HFF-Myc (cell line): ENCODE results near the gene CCDC110.

Source experiments
- DNase-seq: peaks from one replicate; pipeline ENCODE4 v3.0.0-alpha.2; 2011; ENCODE audit warnings: low read depth; ENCODE audit errors: extremely low read depth
- H3K4me3 ChIP-seq: replicated peaks from 2 replicates; pipeline ENCODE4 v1.5.1; 2011; ENCODE audit warnings: low read depth, mild to moderate bottlenecking, control low read depth, low read length
- TF ChIP-seq, protein P1 (sequence below): IDR thresholded peaks from 2 replicates; pipeline ENCODE4 v1.5.1; 2012; ENCODE audit warnings: mild to moderate bottlenecking, low read depth, low read length, control low read depth; ENCODE audit errors: missing control alignments

CCDC110 gene

DNA sequence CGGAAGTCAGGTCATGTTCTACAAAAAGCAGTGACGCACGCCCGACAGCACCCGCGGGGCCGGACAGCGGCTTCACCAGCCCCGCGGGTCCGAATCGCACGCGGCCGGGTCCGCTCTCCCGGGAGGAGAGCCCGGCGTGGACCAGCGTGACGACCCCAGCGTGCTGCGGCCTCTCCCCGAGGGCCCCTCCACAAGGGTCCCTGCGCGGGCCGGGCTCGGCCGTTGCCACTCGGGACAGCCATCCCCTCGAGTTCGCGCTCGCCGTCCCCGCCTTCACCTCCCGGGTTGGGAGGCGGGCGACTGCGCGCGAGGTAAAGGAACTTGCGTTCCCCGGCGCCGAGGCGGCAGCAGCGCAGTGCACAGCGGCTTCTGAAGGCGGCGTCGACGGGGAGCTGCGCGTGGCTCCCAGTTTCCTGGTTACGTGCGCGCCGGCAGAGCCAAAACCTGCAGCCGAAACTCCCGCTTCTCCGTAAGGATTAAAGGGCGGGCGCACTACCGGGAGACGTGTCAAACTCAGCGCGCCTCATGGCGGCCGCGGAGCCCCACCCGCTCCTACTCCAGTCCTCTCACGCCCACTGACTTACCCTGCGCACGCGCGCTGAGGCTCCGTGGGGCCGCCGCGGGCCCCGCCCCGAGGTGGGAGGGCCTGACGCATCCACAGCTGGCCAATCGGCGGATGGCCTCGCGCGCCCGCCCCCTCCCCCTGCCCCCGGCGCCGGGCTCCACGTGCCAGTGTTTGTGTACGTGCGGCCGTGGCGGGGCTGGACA, 75.4 kb downstream of the CCDC110 start:
- TF ChIP-seq, protein P1, sequence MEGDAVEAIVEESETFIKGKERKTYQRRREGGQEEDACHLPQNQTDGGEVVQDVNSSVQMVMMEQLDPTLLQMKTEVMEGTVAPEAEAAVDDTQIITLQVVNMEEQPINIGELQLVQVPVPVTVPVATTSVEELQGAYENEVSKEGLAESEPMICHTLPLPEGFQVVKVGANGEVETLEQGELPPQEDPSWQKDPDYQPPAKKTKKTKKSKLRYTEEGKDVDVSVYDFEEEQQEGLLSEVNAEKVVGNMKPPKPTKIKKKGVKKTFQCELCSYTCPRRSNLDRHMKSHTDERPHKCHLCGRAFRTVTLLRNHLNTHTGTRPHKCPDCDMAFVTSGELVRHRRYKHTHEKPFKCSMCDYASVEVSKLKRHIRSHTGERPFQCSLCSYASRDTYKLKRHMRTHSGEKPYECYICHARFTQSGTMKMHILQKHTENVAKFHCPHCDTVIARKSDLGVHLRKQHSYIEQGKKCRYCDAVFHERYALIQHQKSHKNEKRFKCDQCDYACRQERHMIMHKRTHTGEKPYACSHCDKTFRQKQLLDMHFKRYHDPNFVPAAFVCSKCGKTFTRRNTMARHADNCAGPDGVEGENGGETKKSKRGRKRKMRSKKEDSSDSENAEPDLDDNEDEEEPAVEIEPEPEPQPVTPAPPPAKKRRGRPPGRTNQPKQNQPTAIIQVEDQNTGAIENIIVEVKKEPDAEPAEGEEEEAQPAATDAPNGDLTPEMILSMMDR: no peak
- peak; percentile 82 for DNase-seq
- peak overlapping the region; percentile 64 for H3K4me3 ChIP-seq

DNA sequence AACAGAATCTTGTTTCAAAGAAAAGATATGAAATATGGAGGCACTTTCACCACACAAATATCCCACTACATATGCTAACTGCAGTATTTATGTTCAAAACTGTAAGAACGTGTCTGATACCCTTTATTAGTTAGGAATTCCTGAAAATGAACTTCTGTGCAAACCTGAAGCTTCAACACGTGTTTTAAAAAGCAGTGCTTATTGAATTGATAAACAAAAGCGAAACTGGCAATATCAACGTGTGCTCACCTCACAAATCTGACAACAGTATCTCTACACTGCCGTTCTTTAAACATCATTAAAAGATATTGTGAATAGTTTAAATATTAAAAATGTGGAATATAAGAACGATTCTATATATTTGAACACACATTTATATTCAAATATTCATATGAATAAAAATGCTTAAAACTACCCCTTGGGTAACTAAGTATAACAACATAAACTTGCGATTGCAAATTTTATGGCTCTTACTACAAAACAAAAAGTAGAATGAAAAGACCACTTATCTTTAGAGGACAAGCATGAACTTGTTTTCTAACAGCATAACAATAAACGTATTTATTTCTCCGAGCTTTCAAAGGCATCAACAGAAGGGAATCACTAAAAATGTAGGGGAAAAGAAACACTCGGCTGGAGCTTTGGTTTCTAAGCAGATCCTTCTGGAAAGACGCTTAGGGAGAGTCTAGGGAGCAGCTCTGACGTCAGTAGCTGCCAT, 76.1 kb downstream of the CCDC110 start, which contains the start of gene LRP2BP:
TSS of gene LRP2BP (minus strand) at position 687 of the 718 bp plus-strand sequence. CDS start 17,738 bp downstream, outside the sequence.
- TF ChIP-seq, protein P1: no peak
- peak within 1 kb of the TSS; percentile 64 for H3K4me3 ChIP-seq
- no peak for DNase-seq
